GM12891 (cell line): Measurements from ENCODE around the gene KLF17.
"Not testable (repeated sequence)": the region's sequence is repeated elsewhere in the genome, so short reads cannot be mapped to it uniquely, and the experiment has no call there.

Experiments used
- DNase-seq: peaks from one replicate; pipeline ENCODE4 v3.0.0; 2011; ENCODE audit warnings: low spot score; ENCODE audit not compliant: insufficient read length
- FAIRE-seq: peaks from 2 replicates; lab custom pipeline; 2011; peaks lifted over from hg19 to GRCh38; lab: Jason Lieb, UNC
- PAX5 ChIP-seq: IDR thresholded peaks from 2 replicates; pipeline ENCODE4 v1.6.1; 2011; ENCODE audit warnings: low read length, moderate library complexity, mild to moderate bottlenecking; ENCODE audit not compliant: insufficient read depth, severe bottlenecking
- POLR2A ChIP-seq: IDR thresholded peaks from 2 replicates; pipeline ENCODE4 v1.6.1; 2011; ENCODE audit warnings: low read depth, low read length, control low read depth
- POLR2AphosphoS5 ChIP-seq: IDR thresholded peaks from 2 replicates; pipeline ENCODE4 v1.6.1; 2011; ENCODE audit warnings: low read depth, low read length, control low read depth
- POU2F2 ChIP-seq: IDR thresholded peaks from 2 replicates; pipeline ENCODE4 v1.6.1; 2011; ENCODE audit warnings: low read depth, mild to moderate bottlenecking, control low read depth, low read length, moderate library complexity
- SPI1 ChIP-seq: IDR thresholded peaks from 2 replicates; pipeline ENCODE4 v1.6.1; 2011; ENCODE audit warnings: low read depth, low read length, control low read depth
- TAF1 ChIP-seq: IDR thresholded peaks from 2 replicates; pipeline ENCODE4 v1.6.1; 2011; ENCODE audit warnings: low read depth, low read length, control low read depth

KLF17 gene

DNA sequence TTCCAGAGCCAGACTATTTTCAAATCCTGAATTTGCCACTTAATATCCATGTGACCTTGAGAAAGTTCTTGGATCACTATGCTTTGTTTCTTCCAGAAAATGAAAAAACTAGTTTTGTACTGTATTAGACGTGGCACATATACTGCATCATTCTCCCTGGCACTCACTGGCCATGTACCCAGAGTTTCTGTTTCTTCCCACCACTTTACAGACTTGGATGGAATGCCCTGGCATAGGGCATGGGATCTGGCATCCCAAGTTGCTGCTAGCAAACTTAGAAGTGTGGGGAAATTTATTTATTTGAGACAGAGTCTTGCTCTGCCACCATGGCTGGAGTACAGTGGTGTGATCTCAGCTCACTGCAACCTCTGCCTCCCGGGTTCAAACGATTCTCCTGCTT, 12.8 kb downstream of the KLF17 start:
- no peak for FAIRE-seq
- TF ChIP-seq POLR2AphosphoS5 (no peak), TAF1 (no peak), SPI1 (no peak), POU2F2 (no peak), PAX5 (no peak), POLR2A (no peak)
- no peak for DNase-seq

DNA sequence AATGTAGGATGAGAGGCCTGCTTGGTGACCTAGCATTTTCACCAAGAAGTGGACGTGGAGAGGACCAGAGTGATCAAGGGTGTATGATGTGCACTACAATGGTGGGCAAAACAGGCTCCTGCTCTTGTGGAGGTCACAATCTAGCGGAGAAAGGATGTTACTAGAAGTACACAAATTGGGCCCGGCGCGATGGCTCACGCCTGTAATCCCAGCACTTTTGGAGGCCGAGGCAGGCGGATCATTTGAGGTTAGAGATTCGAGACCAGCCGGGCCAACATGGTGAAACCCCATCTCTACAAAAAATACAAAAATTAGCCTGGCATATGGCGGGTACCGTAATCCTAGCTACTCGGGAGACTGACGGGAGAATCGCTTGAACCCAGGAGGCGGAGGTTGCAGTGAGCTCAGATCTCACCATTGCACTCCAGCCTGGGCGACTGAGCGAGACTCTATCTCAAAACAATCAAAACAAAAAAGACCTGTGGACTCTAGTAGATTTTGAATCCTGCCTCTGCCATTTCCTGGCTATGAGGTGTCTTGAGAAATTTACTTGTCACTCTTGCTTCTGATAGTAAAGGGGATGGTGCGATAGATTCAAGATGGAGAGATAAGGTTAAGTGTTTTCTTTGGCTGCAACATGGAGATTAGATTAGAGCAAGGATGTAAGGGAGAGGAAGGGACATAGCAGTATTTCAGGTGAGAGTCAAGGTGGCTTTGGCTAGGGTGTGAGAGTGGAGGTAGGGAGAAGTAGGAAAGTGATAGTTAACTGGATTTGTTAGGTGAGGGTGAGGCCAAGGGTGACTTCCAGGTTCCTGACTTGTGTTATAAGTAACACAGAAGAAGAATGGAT, 15.7 kb downstream of the KLF17 start:
- FAIRE-seq (no peak), DNase-seq (no peak)
- TF ChIP-seq POLR2AphosphoS5 = no peak
- TF ChIP-seq POU2F2 = no peak
- no peak for TF ChIP-seq POLR2A
- no peak for TF ChIP-seq TAF1
- no peak for TF ChIP-seq SPI1
- TF ChIP-seq PAX5 = no peak

DNA sequence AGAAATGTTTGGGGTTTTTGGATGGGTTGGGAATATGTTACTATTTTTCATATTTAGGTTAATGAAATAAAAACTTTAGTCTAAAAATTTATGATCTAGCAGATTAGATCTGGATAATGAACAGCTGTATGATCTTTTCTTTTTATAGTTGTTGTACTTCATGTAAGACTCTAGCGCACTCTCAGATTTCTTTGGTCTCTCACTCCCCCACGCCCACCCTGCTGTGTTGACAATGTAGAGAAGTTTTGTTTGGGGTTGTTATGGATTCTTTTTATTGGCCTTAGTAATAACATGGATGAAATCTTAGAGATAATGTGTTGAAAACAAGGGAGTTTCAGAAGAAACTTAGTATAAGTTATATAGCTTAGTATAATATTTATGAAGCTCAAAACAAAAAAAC, 17.3 kb downstream of the KLF17 start:
- DNase-seq (no peak), FAIRE-seq (no peak)
- no peak for TF ChIP-seq POU2F2
- no peak for TF ChIP-seq TAF1
- TF ChIP-seq POLR2AphosphoS5 = no peak
- TF ChIP-seq PAX5 = no peak
- TF ChIP-seq SPI1 = no peak
- no peak for TF ChIP-seq POLR2A

DNA sequence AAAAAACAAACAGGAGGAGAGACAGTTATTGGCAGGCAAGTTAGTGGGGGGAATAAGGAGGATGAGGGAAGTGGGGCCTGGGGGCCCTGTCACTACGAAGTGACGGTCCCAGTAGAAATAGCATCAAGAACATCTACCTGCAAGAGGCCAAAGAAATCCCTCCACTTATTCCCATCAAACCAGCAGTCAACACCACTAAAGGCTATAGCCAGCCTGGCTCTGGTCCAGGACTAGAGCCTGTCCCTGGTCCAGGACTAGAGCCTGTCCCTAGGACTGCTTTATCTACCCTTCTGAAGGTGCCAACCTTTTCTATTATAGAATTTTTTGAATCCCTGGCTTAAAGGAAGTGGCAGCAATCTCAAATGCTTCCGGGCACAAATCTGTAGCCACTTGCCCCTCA, 19.6 kb downstream of the KLF17 start:
- FAIRE-seq (no peak), DNase-seq (no peak)

DNA sequence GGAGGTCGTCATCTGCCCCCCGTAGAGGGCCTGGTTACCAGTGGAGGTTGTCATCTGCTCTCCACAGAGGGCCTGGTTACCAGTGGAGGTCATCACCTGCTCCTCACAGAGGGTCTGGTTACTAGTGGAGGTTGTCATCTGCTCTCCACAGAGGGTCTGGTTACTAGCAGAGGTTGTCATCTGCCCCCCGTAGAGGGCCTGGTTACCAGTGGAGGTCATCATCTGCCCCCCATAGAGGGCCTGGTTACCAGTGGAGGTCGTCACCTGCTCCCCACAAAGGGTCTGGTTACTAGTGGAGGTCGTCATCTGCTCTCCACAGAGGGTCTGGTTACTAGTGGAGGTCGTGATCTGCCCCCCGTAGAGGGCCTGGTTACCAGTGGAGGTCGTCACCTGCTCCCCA, 20.9 kb downstream of the KLF17 start:
- FAIRE-seq, DNase-seq: not testable (repeated sequence)

More for the DNA sequence above, 19.6 kb downstream of the KLF17 start:
- TF ChIP-seq SPI1 (no peak), TAF1 (no peak), POU2F2 (no peak), POLR2A (no peak)

DNA sequence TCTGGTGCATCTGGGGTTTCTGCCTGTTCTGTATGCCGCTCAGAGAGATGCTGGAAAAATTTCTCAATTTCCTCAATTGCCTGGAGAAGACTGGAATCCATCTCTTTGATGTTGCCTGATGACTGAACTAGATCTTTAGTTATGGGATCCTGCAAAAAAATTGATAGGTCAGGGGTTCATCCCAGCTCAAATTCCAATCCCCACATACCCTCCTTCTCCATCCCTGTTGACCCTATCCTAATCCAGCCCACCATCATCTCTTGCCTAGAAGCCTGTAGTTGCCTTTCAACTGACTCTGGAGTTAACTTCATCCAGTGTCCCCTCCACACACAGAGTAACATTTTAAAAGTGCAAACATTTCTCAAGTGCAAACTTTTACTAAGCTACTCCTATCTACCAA, 22.9 kb downstream of the KLF17 start, which contains the start of gene KLF18:
TSS of gene KLF18 (minus strand) at position 101 of the 400 bp plus-strand sequence. CDS start at position 101, 0 bp downstream.
- FAIRE-seq (no peak), DNase-seq (no peak)
- no peak for TF ChIP-seq POLR2A
- TF ChIP-seq POU2F2 = no peak
- TF ChIP-seq SPI1 = no peak
- no peak for TF ChIP-seq TAF1
- no peak for TF ChIP-seq PAX5
- TF ChIP-seq POLR2AphosphoS5 = no peak

DNA sequence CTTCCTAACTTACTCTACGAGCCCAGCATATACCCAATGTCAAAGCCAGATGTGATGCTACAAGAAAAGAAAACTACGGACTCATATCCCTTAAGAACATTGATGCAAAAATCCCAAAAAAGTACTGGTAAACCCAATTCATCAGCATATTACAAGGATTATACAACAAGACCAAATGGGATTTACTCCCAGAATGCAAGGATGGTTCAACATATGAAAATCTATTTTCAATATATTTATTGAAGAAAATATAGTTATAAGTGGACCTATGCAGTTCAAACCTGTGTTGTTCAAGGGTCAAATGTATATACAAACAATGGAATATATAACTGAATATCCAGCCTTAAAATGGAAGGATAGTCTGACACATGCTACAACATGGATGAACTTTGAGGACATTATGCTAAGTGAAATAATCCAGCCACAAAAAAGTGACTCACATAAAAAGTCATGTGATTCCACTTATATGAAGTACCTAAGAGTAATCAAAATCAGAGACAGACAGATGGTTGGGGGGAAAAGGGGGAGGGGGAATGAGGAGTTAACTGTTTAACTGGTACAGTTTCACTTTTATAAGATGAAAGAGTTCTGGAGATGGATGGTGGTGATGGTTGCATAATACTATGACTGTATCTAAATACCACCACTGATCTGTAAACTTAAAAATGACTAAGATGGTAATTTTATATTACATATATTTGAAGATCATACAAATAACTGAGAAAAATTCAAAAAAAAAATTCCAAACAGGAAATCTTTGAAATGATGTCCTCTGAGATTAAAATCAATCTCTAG, 26.5 kb downstream of the KLF17 start:
- FAIRE-seq = no peak
- no peak for DNase-seq
- no peak for TF ChIP-seq PAX5
- TF ChIP-seq POLR2A = no peak
- no peak for TF ChIP-seq SPI1
- no peak for TF ChIP-seq TAF1
- no peak for TF ChIP-seq POLR2AphosphoS5
- TF ChIP-seq POU2F2 = no peak

DNA sequence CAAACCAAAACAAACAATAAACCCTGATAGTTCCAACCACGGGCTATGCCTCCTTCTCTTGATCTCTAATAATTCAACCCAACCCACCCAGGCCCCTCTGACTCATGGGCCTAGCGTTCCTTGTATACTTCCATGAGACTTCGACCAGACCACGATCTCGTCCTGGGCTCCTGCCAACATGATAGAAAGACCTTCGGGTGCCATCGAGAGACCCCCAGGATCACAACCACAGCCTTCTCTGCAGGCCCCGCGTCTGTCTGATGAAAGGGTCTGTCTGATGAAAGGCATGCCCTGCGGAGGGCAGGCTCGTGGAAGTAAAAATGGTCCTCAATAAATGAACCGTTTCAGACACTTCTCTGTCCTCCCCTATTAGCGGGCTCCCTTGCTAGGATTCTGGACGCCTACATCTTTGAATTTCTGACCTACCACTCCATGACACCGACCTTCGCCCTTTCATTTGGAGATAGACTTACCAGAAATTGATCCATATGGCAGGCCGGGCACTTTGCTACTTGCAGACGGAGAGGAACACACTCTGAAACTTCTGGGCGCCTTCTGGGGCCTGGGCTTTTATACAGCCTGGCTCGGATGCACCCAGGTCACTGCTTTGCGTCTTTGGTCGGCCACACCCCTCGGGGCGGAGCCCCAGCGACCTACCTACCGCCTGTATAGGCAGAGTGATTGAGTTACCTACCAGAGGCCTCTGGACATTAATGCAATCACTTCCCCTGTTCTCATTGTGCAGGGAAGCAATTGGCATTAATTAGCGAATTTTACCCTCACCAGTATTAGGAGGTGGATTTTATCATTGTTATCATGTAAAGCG, 28.1 kb downstream of the KLF17 start:
- FAIRE-seq (no peak), DNase-seq (no peak)
- TF ChIP-seq TAF1 (no peak), POLR2A (no peak), POU2F2 (no peak), POLR2AphosphoS5 (no peak), PAX5 (no peak)

DNA sequence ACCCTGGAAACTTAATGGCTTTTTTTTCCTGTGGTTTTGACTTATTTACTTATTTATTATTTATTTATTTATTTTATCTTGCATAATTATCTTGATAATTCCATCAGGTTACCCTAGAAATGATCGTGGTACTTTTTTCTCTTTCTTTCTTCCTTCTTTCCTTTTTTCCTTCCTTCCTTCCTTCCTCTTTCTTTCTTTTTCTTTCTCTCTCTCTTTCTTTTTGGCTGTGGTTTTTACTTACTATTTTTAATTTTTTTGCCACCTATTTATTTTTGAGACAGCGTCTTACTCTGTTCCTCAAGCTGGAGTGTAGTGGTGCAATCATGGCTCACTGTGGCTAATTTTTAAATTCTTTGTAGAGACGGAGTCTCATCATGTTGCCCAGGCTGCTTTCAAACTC, 29.0 kb downstream of the KLF17 start:
- FAIRE-seq = no peak
- TF ChIP-seq TAF1 (no peak), PAX5 (no peak), POLR2A (no peak), SPI1 (no peak), POU2F2 (no peak), POLR2AphosphoS5 (no peak)
- DNase-seq = no peak
